GM10266 (cell line): ENCODE data around the gene PLEKHB2.
"Not testable (repeated sequence)": the region's sequence is repeated elsewhere in the genome, so short reads cannot be mapped to it uniquely, and the experiment has no call there.

Experiments
- DNase-seq: peaks from one replicate; pipeline ENCODE4 v3.0.0; 2012; ENCODE audit errors: extremely low spot score
- CTCF ChIP-seq: IDR thresholded peaks from 2 replicates; pipeline ENCODE4 v1.5.1; 2012; ENCODE audit warnings: mild to moderate bottlenecking, low read depth; ENCODE audit not compliant: control insufficient read depth, insufficient read depth; ENCODE audit errors: missing control alignments

Gene PLEKHB2

GRCh38 chr2:131064589-131065512, 40.3 kb upstream of the PLEKHB2 start:
- no peak for TF ChIP-seq CTCF
- no peak for DNase-seq

- no peak for TF ChIP-seq CTCF
- DNase-seq = no peak
Observed at GRCh38 chr2:131067465-131068125, 37.5 kb upstream of the PLEKHB2 start.

GRCh38 chr2:131068172-131068571, 37.0 kb upstream of the PLEKHB2 start:
- not testable (repeated sequence) for DNase-seq

- DNase-seq = not testable (repeated sequence)
Observed at GRCh38 chr2:131075578-131075977, 29.6 kb upstream of the PLEKHB2 start.

GRCh38 chr2:131076707-131077106, 28.4 kb upstream of the PLEKHB2 start:
- no peak for DNase-seq
- no peak for TF ChIP-seq CTCF

- DNase-seq = no peak
- TF ChIP-seq CTCF = no peak
Observed at GRCh38 chr2:131077182-131077846, 27.8 kb upstream of the PLEKHB2 start.

GRCh38 chr2:131077966-131078365, 27.2 kb upstream of the PLEKHB2 start:
- no peak for TF ChIP-seq CTCF
- DNase-seq = no peak

GRCh38 chr2:131079931-131080330, 25.2 kb upstream of the PLEKHB2 start:
- DNase-seq = not testable (repeated sequence)
